ENCODE data around the gene PCDHGA3.

GRCh38 chr5:141319202-141319601 lies 24.4 kb upstream of the PCDHGA3 start:
- no peak for TF ChIP-seq REST (IDR thresholded peaks at IDR 0.05; ENCODE audit: low read depth, low read length)
- no peak for TF ChIP-seq CTCF (IDR thresholded peaks at IDR 0.05)
- no peak for TF ChIP-seq FOXM1 (IDR thresholded peaks at IDR 0.05; ENCODE audit: low read depth)

All from SK-N-SH (cell line).